ENCODE results near the gene AARS1. TPM values are rescaled to one million over a fixed set of nuclear protein-coding genes. Genes with fewer than 3 reads are reported as not detected.

Gene AARS1
- total and polyA plus RNA-seq, 2 experiments from 2014 or later = 105 to 292 TPM

GRCh38 chr16:70258946-70259345 is 30.4 kb downstream of the AARS1 start:
- Histone ChIP-seq H3K36me3 (ENCODE audit: insufficient read depth) (peaks cover 94% of the 10 kb centered on the region), H3K4me2 (no peak overlapping the region), H3F3A (replicated peaks; ENCODE audit: low read depth) (peaks cover 73% of the 10 kb centered on the region), H3K79me2 (replicated peaks; ENCODE audit: insufficient read depth) (no peaks in the 10 kb centered on the region; the same call in 1 of the 2 replicates), H3K4me1 (ENCODE audit: insufficient read depth) (no peaks in the 10 kb centered on the region), H4K20me1 (replicated peaks; ENCODE audit: insufficient read depth) (peaks cover 58% of the 10 kb centered on the region), H3K27ac (ENCODE audit: low read depth) (no peak overlapping the region), H3K4me3 (no peak overlapping the region), H2AFZ (no peak overlapping the region), H3K9me2 (ENCODE audit: insufficient read depth) (no peaks in the 10 kb centered on the region), H3K27me3 (ENCODE audit: insufficient read depth) (no peaks in the 10 kb centered on the region)
- peaks cover 5% of the 10 kb centered on the region for H3K27me3 Mint-ChIP-seq (ENCODE audit: insufficient read depth, low read depth, poor library complexity)
- H3K4me3 Mint-ChIP-seq = no peak overlapping the region
- DNase-seq (ENCODE audit: low spot score) = no peak
- ATAC-seq = no peak
- TF ChIP-seq ETS1 (IDR thresholded peaks at IDR 0.05) = no peak
- TF ChIP-seq ZNF114 (CRISPR knock-in tag; IDR thresholded peaks at IDR 0.05) = no peak
- TF ChIP-seq STAT1 (IDR thresholded peaks at IDR 0.05; ENCODE audit: unreplicated experiment) = no peak
- no peak for TF ChIP-seq POLR2AphosphoS5 (IDR thresholded peaks at IDR 0.05; ENCODE audit: low read depth)
- TF ChIP-seq CREB1 (CRISPR knock-in tag; IDR thresholded peaks at IDR 0.05; ENCODE audit: low read depth) = no peak
- no peak for TF ChIP-seq JUNB (IDR thresholded peaks at IDR 0.05; ENCODE audit: unreplicated experiment)
- peaks cover 95% of the 10 kb centered on the region for H3K36me3 Mint-ChIP-seq (ENCODE audit: low read depth)
- H3K4me1 Mint-ChIP-seq = no peaks in the 10 kb centered on the region
- no peaks in the 10 kb centered on the region for H3K9me3 Mint-ChIP-seq
- H3K27ac Mint-ChIP-seq = no peak overlapping the region

GRCh38 chr16:70258065-70258464 is 31.2 kb downstream of the AARS1 start:
- no peaks in the 10 kb centered on the region; the same call in 1 of the 2 replicates for H3K79me2 ChIP-seq (replicated peaks; ENCODE audit: insufficient read depth)
- H3K36me3 ChIP-seq (ENCODE audit: insufficient read depth) = peaks cover 94% of the 10 kb centered on the region
- Mint-ChIP-seq H3K36me3 (ENCODE audit: low read depth) (peaks cover 95% of the 10 kb centered on the region), H3K4me3 (no peak overlapping the region), H3K27me3 (ENCODE audit: insufficient read depth, low read depth, poor library complexity) (peaks cover 9% of the 10 kb centered on the region), H3K4me1 (peaks cover 2% of the 10 kb centered on the region; the same call in 1 of the 3 replicates), H3K9me3 (no peaks in the 10 kb centered on the region), H3K27ac (no peak overlapping the region)
- H3K27ac ChIP-seq (ENCODE audit: low read depth) = no peak overlapping the region; the same call in 1 of the 2 replicates
- H3K4me3 ChIP-seq = no peak overlapping the region
- H3K27me3 ChIP-seq (ENCODE audit: insufficient read depth) = no peaks in the 10 kb centered on the region
- peaks cover 78% of the 10 kb centered on the region for H3F3A ChIP-seq (replicated peaks; ENCODE audit: low read depth)
- H3K4me1 ChIP-seq (ENCODE audit: insufficient read depth) = no peaks in the 10 kb centered on the region
- ATAC-seq (no peak), DNase-seq (ENCODE audit: low spot score) (no peak)
- no peak overlapping the region for H2AFZ ChIP-seq
- peaks cover 59% of the 10 kb centered on the region for H4K20me1 ChIP-seq (replicated peaks; ENCODE audit: insufficient read depth)
- no peaks in the 10 kb centered on the region for H3K9me2 ChIP-seq (ENCODE audit: insufficient read depth)
- H3K4me2 ChIP-seq = no peak overlapping the region
- TF ChIP-seq EZH2 (IDR thresholded peaks at IDR 0.05; ENCODE audit: low read depth, unreplicated experiment) (no peak), ZNF114 (CRISPR knock-in tag; IDR thresholded peaks at IDR 0.05) (no peak), ZNF331 (CRISPR knock-in tag; IDR thresholded peaks at IDR 0.05; ENCODE audit: low read depth) (no peak), ETS1 (IDR thresholded peaks at IDR 0.05) (no peak), EZH2phosphoT487 (IDR thresholded peaks at IDR 0.05; ENCODE audit: unreplicated experiment) (no peak), REST (IDR thresholded peaks at IDR 0.05; ENCODE audit: unreplicated experiment) (no peak), STAT1 (IDR thresholded peaks at IDR 0.05; ENCODE audit: unreplicated experiment) (no peak), POLR2AphosphoS5 (IDR thresholded peaks at IDR 0.05; ENCODE audit: low read depth) (no peak), CTCF (conservative IDR thresholded peaks at IDR 0.05; ENCODE audit: low read depth in 2 of 2) (no peak)

Data from GM23338 (cell line).